Stimulated activated CD4-positive, alpha-beta T cell treated with anti-CD3 and anti-CD28 coated beads, Interleukin-15, amount 100 ng/mL, for 48 hours (primary cell): ENCODE results near the gene EFCAB14.
"Not testable (repeated sequence)": the region's sequence is repeated elsewhere in the genome, so short reads cannot be mapped to it uniquely, and the experiment has no call there.

Experiments used
- DNase-seq, 2 donors: peaks; one replicate each; pipeline ENCODE4 v3.0.0-alpha.2; 2020; ENCODE audit warnings: low read depth in 2 of 2

EFCAB14 gene

DNA sequence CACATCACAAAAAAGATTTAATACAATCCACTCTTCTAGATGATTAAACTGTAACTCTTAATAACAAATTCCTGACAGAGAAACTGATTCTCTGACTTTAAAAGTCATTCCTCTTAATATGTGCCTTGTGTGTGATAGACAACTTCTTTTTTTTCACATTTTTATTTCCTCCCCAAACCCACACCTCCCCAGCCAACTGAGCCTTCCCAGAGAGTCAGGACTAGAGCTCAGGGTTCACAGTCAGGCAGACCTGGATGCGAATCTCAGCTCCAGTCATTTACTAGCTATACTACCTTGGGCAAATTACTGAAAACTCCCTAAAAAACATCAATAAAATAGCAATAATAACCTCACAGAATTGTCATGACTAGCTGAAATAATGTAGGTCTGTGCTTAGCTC, 64.9 kb downstream of the EFCAB14 start:
- no peak for DNase-seq

DNA sequence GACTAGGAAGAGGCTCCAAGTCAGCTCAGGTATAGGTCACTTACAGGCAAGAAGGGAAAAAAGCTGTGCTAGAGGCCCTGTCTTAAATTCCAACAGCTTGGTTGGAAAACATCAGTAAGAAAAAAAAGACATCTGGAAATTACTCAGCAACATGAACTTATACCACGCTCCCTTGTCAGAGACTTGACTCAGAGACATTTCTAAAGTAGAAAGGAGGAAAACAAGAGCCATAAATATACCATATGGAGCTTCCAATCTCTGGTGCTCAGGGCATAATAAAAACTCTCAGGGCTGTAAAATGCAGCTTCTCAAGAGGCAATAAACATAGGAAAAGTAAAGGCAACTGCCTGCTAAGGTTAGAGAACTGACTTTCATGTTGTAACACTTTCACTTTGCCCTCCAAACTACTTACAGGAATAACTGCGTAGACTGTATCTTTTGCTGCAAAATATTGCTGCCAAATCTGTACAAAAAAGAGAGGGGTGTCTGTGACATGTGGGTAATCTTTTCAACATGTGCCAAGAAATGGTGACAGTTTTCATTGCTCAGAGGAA, 65.4 kb downstream of the EFCAB14 start:
- no peak for DNase-seq

DNA sequence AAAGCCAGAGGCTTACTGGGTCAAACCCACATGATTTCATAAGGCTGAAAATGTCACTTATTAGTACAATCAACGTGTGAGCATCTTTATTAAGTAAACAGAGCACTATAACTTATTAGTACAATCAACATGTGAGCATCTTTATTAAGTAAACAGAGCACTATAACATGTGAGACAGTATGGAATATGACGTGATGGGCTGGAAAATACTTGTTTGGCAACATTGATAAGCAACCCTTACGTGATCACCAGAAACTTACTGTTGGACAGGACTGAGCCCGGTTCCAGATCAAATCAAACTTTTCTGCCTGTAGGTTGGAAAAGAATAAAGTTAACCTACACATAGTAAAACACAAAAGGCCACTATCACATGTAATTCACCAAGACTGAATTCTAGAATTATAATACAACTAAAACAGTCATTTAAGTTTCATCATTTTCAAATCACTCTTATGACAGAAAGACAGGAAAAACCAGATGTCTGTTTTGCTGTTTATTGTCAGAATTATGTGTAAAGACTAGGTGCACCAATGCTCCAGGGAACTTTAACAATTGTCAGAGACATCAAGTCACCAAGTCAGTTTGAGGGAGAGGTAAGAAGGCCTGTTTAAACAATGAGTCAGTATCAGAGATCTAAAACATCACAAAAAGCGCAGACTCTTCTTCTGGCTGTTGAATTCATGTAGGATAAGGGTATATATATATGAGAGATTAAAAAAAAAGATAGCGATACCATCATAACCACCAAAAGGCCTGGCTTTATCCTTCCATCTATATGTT, 66.4 kb downstream of the EFCAB14 start:
- no peak for DNase-seq

DNA sequence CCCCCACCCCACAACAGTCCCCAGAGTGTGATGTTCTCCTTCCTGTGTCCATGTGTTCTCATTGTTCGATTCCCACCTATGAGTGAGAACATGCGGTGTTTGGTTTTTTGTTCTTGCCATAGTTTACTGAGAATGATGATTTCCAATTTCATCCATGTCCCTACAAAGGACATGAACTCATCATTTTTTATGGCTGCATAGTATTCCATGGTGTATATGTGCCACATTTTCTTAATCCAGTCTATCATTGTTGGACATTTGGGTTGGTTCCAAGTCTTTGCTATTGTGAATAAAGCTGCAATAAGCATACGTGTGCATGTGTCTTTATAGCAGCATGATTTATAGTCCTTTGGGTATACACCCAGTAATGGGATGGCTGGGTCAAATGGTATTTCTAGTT, 67.8 kb downstream of the EFCAB14 start:
- DNase-seq = not testable (repeated sequence)

DNA sequence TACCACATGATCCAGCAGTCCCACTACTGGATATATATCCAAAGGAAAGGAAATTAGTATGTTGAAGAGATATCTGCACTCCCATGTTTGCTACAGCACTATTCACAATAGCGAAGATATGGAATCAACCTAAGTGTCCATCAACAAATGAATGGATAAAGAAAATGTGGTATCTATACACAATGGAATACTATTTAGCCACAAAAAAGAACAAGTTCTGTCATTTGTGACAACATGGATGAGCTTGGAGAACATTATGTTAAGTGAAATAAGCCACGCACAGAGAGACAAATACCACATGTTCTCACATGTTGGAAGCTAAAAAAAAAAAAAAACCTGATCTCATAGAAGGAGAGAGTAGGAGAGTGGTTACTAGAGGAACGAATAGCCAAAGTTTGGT, 68.4 kb downstream of the EFCAB14 start:
- DNase-seq = no peak

DNA sequence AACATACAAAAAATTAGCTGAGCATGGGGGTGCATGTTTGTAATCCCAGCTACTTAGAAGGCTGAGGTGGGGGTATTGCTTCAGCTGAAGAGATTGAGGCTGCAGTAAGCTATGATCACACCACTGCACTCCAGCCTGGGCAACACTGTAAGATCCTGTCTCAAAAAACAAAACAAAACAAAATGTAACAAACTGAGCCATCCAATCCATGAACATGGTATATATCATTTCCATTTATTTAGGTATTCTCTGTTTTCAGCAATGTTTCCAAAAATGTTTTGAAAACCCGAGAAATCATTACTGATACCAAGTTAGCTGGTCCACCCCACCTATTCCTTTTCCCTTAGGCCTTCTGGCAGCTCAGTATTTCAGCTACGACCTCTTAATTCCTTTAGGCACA, 69.2 kb downstream of the EFCAB14 start:
- DNase-seq = no peak

DNA sequence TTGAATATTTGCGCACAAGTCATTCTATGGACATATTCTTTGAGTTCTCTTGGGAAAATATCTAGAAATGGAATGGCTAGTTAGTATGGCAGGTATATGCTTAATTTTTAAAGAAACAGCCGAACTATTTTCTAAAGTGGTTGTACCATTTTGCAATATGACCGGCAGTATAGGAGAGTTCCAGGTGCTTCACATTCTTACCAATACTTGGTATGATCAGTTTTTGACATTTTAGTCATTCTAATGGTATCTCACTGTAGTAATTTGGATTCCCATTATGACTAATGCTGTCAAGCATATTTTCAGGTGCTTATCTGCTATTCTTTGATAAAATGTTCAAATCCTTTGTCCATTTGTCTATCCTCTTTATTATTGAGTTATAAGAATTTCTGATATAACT, 71.3 kb downstream of the EFCAB14 start:
- DNase-seq = no peak

DNA sequence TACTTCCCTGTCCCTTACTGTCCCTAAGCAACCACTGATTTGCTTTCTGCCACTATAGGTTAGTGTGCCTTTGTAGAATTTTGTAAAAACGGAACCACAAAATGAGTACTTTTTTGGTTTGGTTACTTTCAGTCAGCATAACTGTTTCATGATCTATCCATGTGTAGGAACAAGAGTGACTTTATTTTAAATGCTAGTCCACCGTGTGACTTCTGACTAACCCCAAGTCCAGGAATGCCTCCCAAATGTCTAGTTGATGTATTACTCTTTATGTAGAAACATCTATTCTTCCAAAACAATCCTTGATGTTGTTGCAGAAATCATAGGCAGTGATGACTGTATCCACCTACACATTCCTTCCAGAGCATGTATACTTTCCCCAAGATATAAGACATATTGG, 72.1 kb downstream of the EFCAB14 start:
- no peak for DNase-seq

DNA sequence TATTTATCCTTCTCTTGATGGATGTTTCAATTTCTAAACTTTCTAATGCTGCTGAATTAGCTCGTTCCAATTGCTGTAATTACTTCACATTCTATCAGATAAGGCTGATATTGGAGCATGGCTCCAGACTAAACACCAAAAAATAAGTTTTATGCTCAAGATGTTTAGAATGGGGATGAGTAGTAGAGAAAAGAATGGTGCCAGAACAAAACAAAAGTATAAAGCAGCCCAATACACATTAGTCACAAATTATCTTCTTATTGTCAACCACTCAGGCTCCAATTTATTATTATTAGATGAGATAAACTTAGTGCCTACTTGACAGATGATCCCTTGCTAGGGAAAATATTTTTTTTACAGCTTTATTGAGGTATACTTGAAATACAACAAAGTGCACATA, 72.6 kb downstream of the EFCAB14 start:
- DNase-seq = no peak

DNA sequence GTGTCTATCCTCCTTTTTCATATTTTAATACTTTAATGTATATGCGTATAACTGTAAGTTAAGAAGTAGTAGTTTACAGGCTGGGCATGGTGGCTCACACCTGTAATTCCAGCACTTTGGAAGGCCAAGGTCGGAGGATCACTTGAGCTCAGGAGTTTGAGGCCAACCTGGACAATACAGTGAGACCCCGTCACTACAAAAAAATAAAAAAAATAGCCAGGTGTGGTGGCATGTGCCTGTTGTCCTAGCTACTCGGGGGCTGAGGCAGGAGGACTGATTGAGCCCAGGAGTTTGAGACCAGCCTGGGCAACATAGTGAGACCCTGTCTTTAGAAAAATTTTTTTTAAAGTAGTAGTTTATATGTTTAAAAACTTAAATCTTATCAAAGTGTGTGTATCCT, 73.1 kb downstream of the EFCAB14 start:
- no peak for DNase-seq

DNA sequence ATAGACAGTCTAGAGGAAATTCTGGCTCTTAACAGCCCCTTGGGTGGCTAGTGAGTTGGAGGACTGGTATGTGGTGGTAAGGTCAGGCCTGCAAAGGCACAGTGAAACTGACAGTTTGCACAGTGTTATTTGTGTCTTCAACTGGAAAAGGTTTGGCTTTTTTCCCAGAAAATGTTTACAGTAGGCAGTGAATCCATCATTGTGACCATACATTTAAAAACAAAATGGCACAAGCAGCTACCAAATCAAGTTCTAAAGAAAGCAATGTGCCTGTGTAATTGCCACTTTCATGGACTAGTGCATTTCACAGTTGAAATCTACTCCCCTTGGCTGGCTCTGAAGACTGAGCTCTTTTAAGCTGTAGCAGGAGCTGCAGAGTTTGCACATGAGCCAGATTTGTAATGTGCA, 75.5 kb downstream of the EFCAB14 start:
- no peak for DNase-seq

DNA sequence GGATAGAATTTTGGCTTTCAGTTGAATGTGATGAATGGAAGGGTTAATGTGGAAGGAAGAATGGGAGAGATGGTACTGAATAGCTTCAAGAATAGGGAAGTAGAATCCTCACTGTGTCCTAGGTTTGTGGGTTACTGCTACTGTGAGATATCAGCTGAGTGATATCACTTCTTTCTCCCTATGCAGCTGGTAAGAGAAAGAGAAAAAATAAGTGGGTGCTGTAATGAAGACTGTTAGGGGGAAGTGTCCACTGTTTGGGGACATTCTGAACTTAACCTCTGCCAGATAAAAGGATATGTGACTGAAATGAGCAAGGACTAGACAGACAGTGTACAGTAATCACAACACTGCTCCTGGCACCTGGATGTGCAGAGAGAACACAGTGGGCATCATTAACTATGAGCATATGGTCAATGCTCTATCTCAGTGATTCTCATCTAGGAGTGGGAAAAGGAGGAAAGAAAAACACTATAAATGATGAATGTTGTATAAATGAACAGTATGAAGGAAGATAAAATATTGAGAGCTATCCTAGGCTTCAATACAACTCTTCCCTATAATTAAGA, 76.7 kb downstream of the EFCAB14 start:
- no peak for DNase-seq

DNA sequence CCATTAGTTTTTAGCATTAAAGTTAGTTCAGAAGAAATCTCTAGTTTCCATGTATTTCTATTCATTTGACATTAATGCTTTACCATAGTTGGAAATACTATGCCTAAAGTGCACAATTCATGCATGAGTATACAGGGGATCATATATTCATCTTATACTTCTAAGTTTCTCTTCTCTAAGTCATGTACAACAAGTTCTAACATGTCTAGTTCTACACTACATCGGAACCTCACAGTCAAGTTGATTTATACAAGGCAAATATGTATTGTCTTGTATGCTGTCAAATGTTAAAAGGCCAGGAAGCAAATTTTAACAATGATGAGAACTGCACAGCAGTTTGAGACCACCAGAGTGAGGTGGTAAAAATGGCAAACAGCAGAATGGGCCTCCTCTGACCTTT, 79.4 kb downstream of the EFCAB14 start:
- no peak for DNase-seq

DNA sequence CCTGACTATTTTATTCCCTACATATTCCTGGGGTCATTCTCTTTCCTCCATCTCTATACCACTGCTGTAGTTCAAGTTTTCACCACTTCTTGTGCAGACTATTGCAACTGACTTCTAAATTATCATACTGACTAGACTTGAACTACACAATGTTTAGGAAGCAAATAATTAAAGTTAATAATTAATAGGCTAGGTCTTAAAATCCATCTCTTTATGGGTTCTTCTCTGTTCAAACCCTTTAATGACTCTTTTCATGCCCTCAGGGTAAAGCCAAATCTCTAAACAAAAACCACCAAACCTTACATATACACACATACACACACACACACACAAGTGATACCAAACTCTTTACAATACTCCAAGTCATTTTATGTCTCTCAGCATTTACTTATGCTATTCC, 80.0 kb downstream of the EFCAB14 start:
- DNase-seq = no peak

DNA sequence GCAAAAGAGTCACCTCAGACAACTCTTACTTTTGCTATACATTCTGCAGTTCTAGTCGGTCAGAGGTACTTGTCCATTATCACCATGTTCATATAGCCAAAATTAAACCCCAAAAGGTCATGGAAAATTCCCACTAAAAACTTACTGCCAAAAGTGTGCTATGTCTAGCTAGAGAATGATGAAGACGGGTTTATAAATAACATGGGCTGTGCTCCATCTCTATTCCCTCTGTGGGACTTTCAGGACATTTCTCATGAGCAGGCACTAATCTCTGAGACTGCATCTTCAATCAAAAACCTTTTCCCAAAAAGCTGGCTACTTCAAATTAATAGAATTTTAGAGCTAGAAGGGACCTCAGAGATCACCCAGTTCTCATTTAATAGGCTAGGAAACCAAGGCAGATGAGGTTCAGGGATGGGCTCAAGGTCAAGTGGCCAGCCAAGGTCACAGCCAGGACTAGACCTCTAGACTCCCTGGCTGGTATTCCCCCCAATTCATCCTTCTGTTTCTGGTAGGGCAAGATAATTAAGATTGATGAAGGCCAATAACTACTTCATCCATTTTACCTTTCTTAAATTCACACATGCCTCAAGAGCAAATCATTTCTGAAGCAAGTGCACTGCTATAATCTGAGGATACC, 81.3 kb downstream of the EFCAB14 start:
- no peak for DNase-seq

DNA sequence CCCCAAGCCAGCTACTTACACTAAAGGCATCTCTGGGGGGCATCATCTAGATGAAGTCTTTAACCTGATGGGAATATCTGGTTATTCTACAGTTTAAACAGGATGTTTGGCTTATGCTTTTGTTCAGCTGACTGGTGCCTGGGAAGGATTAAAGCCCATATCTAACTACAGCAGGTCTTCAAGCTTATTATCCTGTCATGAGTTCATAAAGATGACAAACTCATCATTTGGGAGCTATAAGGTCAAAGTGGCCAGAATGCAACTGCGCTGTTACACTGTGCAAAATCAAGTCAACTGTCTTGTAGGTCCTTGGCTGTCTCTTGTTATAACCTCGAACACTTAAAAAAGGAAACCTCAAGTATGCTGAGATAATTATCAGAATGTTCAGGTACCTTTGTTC, 83.7 kb downstream of the EFCAB14 start:
- no peak for DNase-seq

DNA sequence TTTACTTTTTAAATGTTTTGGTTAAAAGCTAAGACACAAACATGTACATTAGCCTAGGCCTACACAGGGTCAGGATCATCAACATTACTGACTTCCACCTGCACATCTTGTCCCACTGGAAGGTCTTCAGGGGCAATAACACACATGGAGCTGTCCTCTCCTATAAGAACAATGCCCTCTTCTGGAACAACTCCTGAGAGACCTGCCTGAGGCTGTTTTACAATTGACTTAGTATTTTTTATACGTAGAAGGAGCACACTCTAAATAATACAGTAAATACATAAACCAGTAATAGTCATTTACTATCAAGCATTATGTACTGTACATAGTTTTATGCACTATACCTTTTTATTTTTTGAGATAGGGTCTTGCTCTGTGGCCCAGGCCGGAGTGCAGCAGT, 88.2 kb downstream of the EFCAB14 start:
- DNase-seq = no peak
